ENCODE results near the gene MID1. TPM values are rescaled to one million over a fixed set of nuclear protein-coding genes. Genes with fewer than 3 reads are reported as not detected.

Gene MID1
- total and polyA plus RNA-seq, 9 of the 15 experiments (the other 6 are each of a cell fraction or from before 2014, with no cell fraction given): 0.07 to 0.54 (median 0.33) TPM

DNA sequence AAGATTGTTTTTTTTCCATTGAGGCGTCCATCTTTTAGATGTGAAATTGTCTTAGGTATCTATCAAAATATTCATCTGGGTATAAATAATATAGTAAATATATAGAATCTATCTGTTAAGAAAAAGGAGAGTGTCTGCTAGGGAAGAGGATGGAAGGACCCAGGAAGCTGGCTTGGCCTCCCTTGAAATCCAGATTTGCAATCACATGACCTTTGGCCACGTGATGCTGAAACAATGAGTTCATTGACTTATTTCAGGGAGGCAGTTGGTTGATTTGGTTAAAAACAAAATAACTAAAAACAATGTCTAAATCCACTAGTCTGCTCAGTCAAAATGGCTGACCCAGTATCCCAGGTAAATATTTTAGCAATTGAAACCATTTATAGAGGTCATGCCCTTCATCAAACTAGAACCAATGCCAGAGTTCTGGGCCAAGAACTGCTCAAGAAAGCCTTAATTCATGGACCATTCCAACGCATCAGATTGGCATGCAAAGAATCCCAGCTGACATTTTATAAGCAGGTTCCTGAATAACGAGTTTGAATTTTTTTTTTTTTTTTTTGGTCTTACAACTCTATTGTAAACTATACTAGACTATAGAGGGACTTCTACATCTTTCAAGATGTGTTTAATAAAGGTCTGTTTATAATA is 172.7 kb downstream of the MID1 start:
- 3% methylated on average over 4 of the region's 4 CpGs for WGBS (ENCODE audit: insufficient coverage, low coverage, missing lambda C conversion rate)
- TF ChIP-seq CBX1 (IDR thresholded peaks at IDR 0.05; ENCODE audit: low read depth): no peak
- TF ChIP-seq, protein P1, sequence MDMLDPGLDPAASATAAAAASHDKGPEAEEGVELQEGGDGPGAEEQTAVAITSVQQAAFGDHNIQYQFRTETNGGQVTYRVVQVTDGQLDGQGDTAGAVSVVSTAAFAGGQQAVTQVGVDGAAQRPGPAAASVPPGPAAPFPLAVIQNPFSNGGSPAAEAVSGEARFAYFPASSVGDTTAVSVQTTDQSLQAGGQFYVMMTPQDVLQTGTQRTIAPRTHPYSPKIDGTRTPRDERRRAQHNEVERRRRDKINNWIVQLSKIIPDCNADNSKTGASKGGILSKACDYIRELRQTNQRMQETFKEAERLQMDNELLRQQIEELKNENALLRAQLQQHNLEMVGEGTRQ (CRISPR knock-in tag; IDR thresholded peaks at IDR 0.05): peak; percentile 38; the same call in 1 of the 2 replicates
- TF ChIP-seq, protein P2, sequence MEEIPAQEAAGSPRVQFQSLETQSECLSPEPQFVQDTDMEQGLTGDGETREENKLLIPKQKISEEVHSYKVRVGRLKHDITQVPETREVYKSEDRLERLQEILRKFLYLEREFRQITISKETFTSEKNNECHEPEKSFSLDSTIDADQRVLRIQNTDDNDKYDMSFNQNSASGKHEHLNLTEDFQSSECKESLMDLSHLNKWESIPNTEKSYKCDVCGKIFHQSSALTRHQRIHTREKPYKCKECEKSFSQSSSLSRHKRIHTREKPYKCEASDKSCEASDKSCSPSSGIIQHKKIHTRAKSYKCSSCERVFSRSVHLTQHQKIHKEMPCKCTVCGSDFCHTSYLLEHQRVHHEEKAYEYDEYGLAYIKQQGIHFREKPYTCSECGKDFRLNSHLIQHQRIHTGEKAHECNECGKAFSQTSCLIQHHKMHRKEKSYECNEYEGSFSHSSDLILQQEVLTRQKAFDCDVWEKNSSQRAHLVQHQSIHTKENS (CRISPR knock-in tag; IDR thresholded peaks at IDR 0.05): no peak
- Histone ChIP-seq H3K4me1 (replicated peaks in 1 of 2; ENCODE audit: control insufficient read depth in 2 of 2, insufficient read depth in 2 of 2, low read length in 2 of 2) (no peaks in the 10 kb centered on the region), H3K79me2 (ENCODE audit: control insufficient read depth, insufficient read depth, low read length) (no peaks in the 10 kb centered on the region), H3K27me3 (ENCODE audit: control insufficient read depth in 2 of 2, insufficient read depth in 2 of 2, low read length in 2 of 2) (0 out of 5 replicates have a peak, but pooled peaks cover 0 to 4% of the 10 kb centered on the region in 2 experiments), H3K9ac (ENCODE audit: insufficient read depth in 1 of 2, low read depth in 2 of 2, low read length in 2 of 2) (no peak overlapping the region), H3K36me3 (ENCODE audit: control insufficient read depth, insufficient read depth, low read length) (no peaks in the 10 kb centered on the region), H3K4me2 (ENCODE audit: insufficient read depth, low read length) (no peak overlapping the region), H4K20me1 (replicated peaks; ENCODE audit: control insufficient read depth, insufficient read depth, low read length) (no peaks in the 10 kb centered on the region), H2AFZ (ENCODE audit: low read depth, low read length) (no peak overlapping the region), H3K9me1 (ENCODE audit: control insufficient read depth, insufficient read depth, low read length) (no peaks in the 10 kb centered on the region), H3K9me3 (replicated peaks; ENCODE audit: control insufficient read depth, insufficient read depth, low read depth, low read length) (no peaks in the 10 kb centered on the region), H3K27ac (ENCODE audit: extremely low read depth, low read depth, low read length) (no peak overlapping the region), H3K4me3 (no peak overlapping the region)
- DNase-seq (ENCODE audit: extremely low read depth in 1 of 4, low spot score in 3 of 4) (no peak), ATAC-seq (no peak), FAIRE-seq (no peak)
- intact Hi-C loops (cut with micrococcal nuclease) (no loop called here), in situ Hi-C loops (cut with MboI) (no loop called here)
- CTCF ChIA-PET (ENCODE audit: low intra/inter-chr PET ratio): no interaction called here
- POLR2A ChIA-PET: no interaction called here
- no TSS peak for BruUV-seq (replicated peaks)
